Neural cell (in vitro differentiated cells): ENCODE results near the gene ZNF43. TPM values are rescaled to one million over a fixed set of nuclear protein-coding genes. Genes with fewer than 3 reads are reported as not detected.

Experiments used
- H2AFZ ChIP-seq: fragments of 200-600, 300-800 bp; sonication (generic), shearing (Covaris generic); 2 replicates; pipeline ENCODE4 v1.6.0; 2014; ENCODE audit warnings: low read depth, mild to moderate bottlenecking, antibody characterized with exemption, low read length, moderate library complexity
- H3F3A ChIP-seq: fragments of 200-600 bp; shearing (Covaris generic); 2 replicates; pipeline ENCODE4 v1.6.1; 2016; ENCODE audit warnings: mild to moderate bottlenecking, moderate library complexity, mixed read lengths, antibody characterized with exemption, low read length; ENCODE audit not compliant: insufficient read depth, poor library complexity, severe bottlenecking
- H3K27ac ChIP-seq: fragments of 200-600, 300-800 bp; sonication (generic), shearing (Covaris generic); 2 replicates; pipeline ENCODE4 v1.5.1; 2014; ENCODE audit warnings: mild to moderate bottlenecking, low read length, moderate library complexity
- H3K27me3 ChIP-seq: fragments of 300-800, 200-600 bp; sonication (generic), shearing (Covaris generic); 2 replicates; pipeline ENCODE4 v1.6.0; 2014; ENCODE audit warnings: mild to moderate bottlenecking, low read depth, low read length, moderate library complexity; ENCODE audit not compliant: insufficient read depth
- H3K36me3 ChIP-seq: fragments of 300-800, 200-600 bp; sonication (generic), shearing (Covaris generic); 2 replicates; pipeline ENCODE4 v1.5.1; 2014; ENCODE audit warnings: mild to moderate bottlenecking, antibody characterized with exemption, low read length, moderate library complexity; ENCODE audit not compliant: insufficient read depth
- H3K4me2 ChIP-seq: fragments of 300-800, 200-600 bp; sonication (generic), shearing (Covaris generic); 2 replicates; pipeline ENCODE4 v1.6.0; 2014; ENCODE audit warnings: mild to moderate bottlenecking, low read length
- H3K4me3 ChIP-seq: fragments of 300-800, 200-600 bp; sonication (generic), shearing (Covaris generic); 2 replicates; pipeline ENCODE4 v1.5.1; 2014; ENCODE audit warnings: mild to moderate bottlenecking, low read length, moderate library complexity
- H3K79me2 ChIP-seq: fragments of 200-600 bp; shearing (Covaris generic); replicated peaks from 2 replicates; pipeline ENCODE4 v1.6.0; 2014; ENCODE audit warnings: mild to moderate bottlenecking, low read length, moderate library complexity; ENCODE audit not compliant: insufficient read depth
- H3K9ac ChIP-seq: fragments of 300-800, 200-600 bp; sonication (generic), shearing (Covaris generic); 2 replicates; pipeline ENCODE4 v1.6.1; 2016; ENCODE audit warnings: mild to moderate bottlenecking, low read length, mixed read lengths
- H3K9me2 ChIP-seq: fragments of 200-600 bp; shearing (Covaris generic); 2 replicates; pipeline ENCODE4 v1.6.1; 2016; ENCODE audit warnings: mild to moderate bottlenecking, low read length, mixed read lengths; ENCODE audit not compliant: insufficient read depth
- H3K9me3 ChIP-seq: fragments of 200-600, 300-800 bp; sonication (generic), shearing (Covaris generic); 2 replicates; pipeline ENCODE4 v1.6.1; 2016; ENCODE audit warnings: mild to moderate bottlenecking, mixed run types, low read length, moderate library complexity, mixed read lengths
- H4K20me1 ChIP-seq: fragments of 200-600 bp; shearing (Covaris generic); 2 replicates; pipeline ENCODE4 v1.6.1; 2016; ENCODE audit warnings: mild to moderate bottlenecking, mixed run types; ENCODE audit not compliant: insufficient read depth
- CTCF ChIP-seq: fragments of 450-650 bp; IDR thresholded peaks from 2 replicates; pipeline ENCODE4 v1.5.1; 2014; ENCODE audit warnings: antibody characterized with exemption, mild to moderate bottlenecking, moderate library complexity; ENCODE audit not compliant: poor library complexity, severe bottlenecking
- EP300 ChIP-seq: fragments of 450-650 bp; conservative IDR thresholded peaks from 2 replicates; pipeline ENCODE4 v1.6.1; 2014; ENCODE audit warnings: antibody characterized with exemption, mild to moderate bottlenecking, moderate library complexity; ENCODE audit not compliant: poor library complexity, severe bottlenecking
- EZH2 ChIP-seq: fragments of 200-600, 300-800 bp; shearing (Covaris generic), sonication (generic); IDR thresholded peaks from 2 replicates; pipeline ENCODE4 v1.6.1; 2014; ENCODE audit warnings: antibody characterized with exemption, low read length, borderline replicate concordance, mild to moderate bottlenecking; ENCODE audit not compliant: insufficient read depth, poor library complexity, severe bottlenecking
- MXI1 ChIP-seq: fragments of 450-650 bp; conservative IDR thresholded peaks from 2 replicates; pipeline ENCODE4 v1.6.1; 2014; ENCODE audit warnings: antibody characterized with exemption, mild to moderate bottlenecking; ENCODE audit not compliant: poor library complexity, severe bottlenecking
- POLR2AphosphoS5 ChIP-seq: IDR thresholded peaks from 2 replicates; pipeline ENCODE4 v1.6.1; 2012
- RAD21 ChIP-seq: fragments of 450-650 bp; conservative IDR thresholded peaks from 2 replicates; pipeline ENCODE4 v1.6.1; 2014; ENCODE audit warnings: antibody characterized with exemption, mild to moderate bottlenecking, moderate library complexity
- REST ChIP-seq: IDR thresholded peaks from 2 replicates; pipeline ENCODE4 v1.6.1; 2012; ENCODE audit warnings: borderline replicate concordance
- SMC3 ChIP-seq: fragments of 450-650 bp; conservative IDR thresholded peaks from 2 replicates; pipeline ENCODE4 v1.6.1; 2014; ENCODE audit warnings: antibody characterized with exemption, mild to moderate bottlenecking, moderate library complexity; ENCODE audit not compliant: poor library complexity
- TAF1 ChIP-seq: IDR thresholded peaks from 2 replicates; pipeline ENCODE4 v1.6.1; 2012; ENCODE audit warnings: low read depth
- polyA plus RNA-seq: library from polyadenylated mRNA; depleted of rRNA; stranded (reverse); fragments of >200 nt; gene quantifications from 2 replicates; pipeline ENCODE4 v1.2.3, GENCODE V29; 2014

The ZNF43 gene
- polyA plus RNA-seq, 1 donor from 2014 or later: 18.1 TPM

GRCh38 chr19:21841488-21842097 lies 5.6 kb upstream of the ZNF43 start:
- Histone ChIP-seq H3K27ac (no peak overlapping the region), H3K9me2 (no peaks in the 10 kb centered on the region), H3K9me3 (no peaks in the 10 kb centered on the region), H2AFZ (no peak overlapping the region), H3K36me3 (peaks cover 26% of the 10 kb centered on the region), H3K27me3 (no peaks in the 10 kb centered on the region), H3K9ac (no peak overlapping the region), H4K20me1 (no peaks in the 10 kb centered on the region), H3K4me2 (no peak overlapping the region), H3K79me2 (no peaks in the 10 kb centered on the region), H3K4me3 (no peak overlapping the region), H3F3A (peaks cover 4% of the 10 kb centered on the region)
- no peak for TF ChIP-seq EP300
- TF ChIP-seq MXI1: no peak
- no peak for TF ChIP-seq POLR2AphosphoS5

- Histone ChIP-seq H2AFZ (no peak overlapping the region), H3K79me2 (no peaks in the 10 kb centered on the region), H3K9me2 (no peaks in the 10 kb centered on the region), H3K4me2 (no peak overlapping the region), H3K9ac (no peak overlapping the region), H3K36me3 (peaks cover 26% of the 10 kb centered on the region), H3K27me3 (no peaks in the 10 kb centered on the region), H3K9me3 (no peaks in the 10 kb centered on the region), H3K27ac (no peak overlapping the region), H4K20me1 (no peaks in the 10 kb centered on the region), H3F3A (peaks cover 5% of the 10 kb centered on the region), H3K4me3 (no peak overlapping the region)
- TF ChIP-seq POLR2AphosphoS5 (no peak), SMC3 (no peak), EP300 (no peak)
Measured at GRCh38 chr19:21841081-21841480, 5.1 kb upstream of the ZNF43 start.

GRCh38 chr19:21839976-21840375 lies 4.0 kb upstream of the ZNF43 start:
- no peak overlapping the region for H3K4me3 ChIP-seq
- no peaks in the 10 kb centered on the region for H3K9me2 ChIP-seq
- no peak overlapping the region for H3K27ac ChIP-seq
- H3F3A ChIP-seq: peaks cover 5% of the 10 kb centered on the region
- no peaks in the 10 kb centered on the region for H3K9me3 ChIP-seq
- peaks cover 26% of the 10 kb centered on the region for H3K36me3 ChIP-seq
- H3K4me2 ChIP-seq: no peak overlapping the region
- H4K20me1 ChIP-seq: no peaks in the 10 kb centered on the region
- no peaks in the 10 kb centered on the region for H3K79me2 ChIP-seq
- TF ChIP-seq SMC3 (no peak), MXI1 (no peak), EZH2 (no peak), TAF1 (no peak), EP300 (no peak), POLR2AphosphoS5 (no peak), RAD21 (no peak), CTCF (no peak), REST (no peak)
- H3K9ac ChIP-seq: no peak overlapping the region
- no peak overlapping the region for H2AFZ ChIP-seq
- H3K27me3 ChIP-seq: no peaks in the 10 kb centered on the region
